NCI-H146 (cell line): ENCODE results near the gene POLRMT.

Source experiments
- DNase-seq: peaks from one replicate; lab custom pipeline; 2025; lab: John Stamatoyannopoulos, UW

Gene POLRMT

GRCh38 chr19:647566-648284 is 14.4 kb upstream of the POLRMT start:
- no peak for DNase-seq

- DNase-seq: no peak
These were observed 13.6 kb upstream of the POLRMT start for GRCh38 chr19:646779-647565.

GRCh38 chr19:645912-646778 is 12.8 kb upstream of the POLRMT start:
- no peak for DNase-seq

- DNase-seq: no peak
These were observed 11.5 kb upstream of the POLRMT start for GRCh38 chr19:644789-645188.

GRCh38 chr19:644363-644762 is 11.0 kb upstream of the POLRMT start:
- DNase-seq: no peak

- DNase-seq: no peak
These were observed 10.4 kb upstream of the POLRMT start for GRCh38 chr19:643736-644135.

- no peak for DNase-seq
These were observed 9.7 kb upstream of the POLRMT start for GRCh38 chr19:642767-643727.

- DNase-seq: no peak
These were observed 8.4 kb upstream of the POLRMT start for GRCh38 chr19:641702-642101.

GRCh38 chr19:640606-641189 is 7.4 kb upstream of the POLRMT start:
- DNase-seq: no peak

- DNase-seq: no peak
These were observed 6.8 kb upstream of the POLRMT start for GRCh38 chr19:640161-640558.

- DNase-seq: peak; percentile 83
These were observed 6.2 kb upstream of the POLRMT start, which contains the start of gene FGF22 for GRCh38 chr19:639253-640160. Gene FGF22, plus strand, starts transcription at chr19:639879. Its CDS starts 47 bp downstream, at chr19:639926.

GRCh38 chr19:638906-639252 is 5.5 kb upstream of the POLRMT start:
- no peak for DNase-seq

GRCh38 chr19:634975-635652 is 1.8 kb upstream of the POLRMT start:
- DNase-seq: no peak

- no peak for DNase-seq
These were observed 676 bp upstream of the POLRMT start for GRCh38 chr19:633786-634639.

GRCh38 chr19:632579-633067 is 714 bp downstream of the POLRMT start:
- DNase-seq: peak; percentile 23

GRCh38 chr19:629961-630714 is 3.2 kb downstream of the POLRMT start:
- DNase-seq: no peak

GRCh38 chr19:629515-629914 is 3.8 kb downstream of the POLRMT start:
- peak; percentile 66 for DNase-seq
